ENCODE measurements around the gene NHSL2.

- TF ChIP-seq CTCF (conservative IDR thresholded peaks at IDR 0.05 in 1 of 2, IDR thresholded peaks at IDR 0.05 in 1 of 2; ENCODE audit: extremely low read depth in 1 of 2, insufficient read depth in 1 of 2, low read depth in 1 of 2, low read length in 2 of 2) (no peak), EZH2 (IDR thresholded peaks at IDR 0.05; ENCODE audit: borderline replicate concordance, low read length) (no peak)
Measured at GRCh38 chrX:72101597-72102037, 191.0 kb downstream of the NHSL2 start.
